ENCODE measurements around the gene CDK14.
"Not testable (repeated sequence)": the region's sequence is repeated elsewhere in the genome, so short reads cannot be mapped to it uniquely, and the experiment has no call there.

CDK14 gene

DNA sequence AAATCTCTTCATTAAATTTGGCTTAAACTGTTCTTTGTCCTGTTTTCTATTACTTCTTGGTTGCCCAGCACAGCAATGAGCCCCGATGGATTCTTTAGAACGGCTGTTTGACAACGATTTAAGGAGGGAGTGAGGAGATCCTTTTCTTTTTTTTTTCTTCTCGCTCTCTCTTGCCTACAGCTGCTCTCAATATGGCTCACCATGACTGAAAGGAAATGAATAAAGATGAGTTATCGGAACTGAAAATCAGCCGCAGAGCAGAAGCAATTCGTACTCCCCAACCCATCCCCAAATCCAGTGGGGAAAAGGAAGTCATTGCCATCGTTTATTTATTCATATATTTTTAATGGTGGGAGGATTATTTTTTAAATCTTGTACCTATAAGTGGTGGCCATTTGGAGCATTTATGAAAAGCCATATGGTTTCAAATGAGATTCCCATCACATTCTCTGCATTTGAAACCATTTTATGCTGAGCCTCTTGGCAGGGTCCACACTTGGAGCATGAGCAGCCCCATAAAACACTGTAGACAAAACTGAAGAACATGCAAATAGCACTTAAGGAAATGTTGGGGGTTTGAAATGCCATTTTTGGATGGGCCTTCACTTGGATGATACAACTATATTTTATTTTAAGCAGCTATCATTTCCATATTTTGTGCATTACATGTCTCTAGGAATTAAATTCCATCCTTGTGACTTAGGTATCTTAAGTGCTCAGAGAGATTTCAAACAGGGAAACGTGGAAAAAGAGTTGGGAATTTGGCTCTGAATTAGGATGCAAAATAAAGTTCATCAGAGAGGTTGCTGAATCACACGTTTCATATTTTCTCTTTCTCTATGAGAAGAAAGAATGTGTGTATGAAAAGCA, 560.4 kb downstream of the CDK14 start:
- no peak for DNase-seq
- in situ Hi-C loops (cut with HindIII; ENCODE audit: low pct_ligation_motif_present, low pct_unique_long_range_greater_than_20kb, low sequenced_read_pairs), result no loop called here

DNA sequence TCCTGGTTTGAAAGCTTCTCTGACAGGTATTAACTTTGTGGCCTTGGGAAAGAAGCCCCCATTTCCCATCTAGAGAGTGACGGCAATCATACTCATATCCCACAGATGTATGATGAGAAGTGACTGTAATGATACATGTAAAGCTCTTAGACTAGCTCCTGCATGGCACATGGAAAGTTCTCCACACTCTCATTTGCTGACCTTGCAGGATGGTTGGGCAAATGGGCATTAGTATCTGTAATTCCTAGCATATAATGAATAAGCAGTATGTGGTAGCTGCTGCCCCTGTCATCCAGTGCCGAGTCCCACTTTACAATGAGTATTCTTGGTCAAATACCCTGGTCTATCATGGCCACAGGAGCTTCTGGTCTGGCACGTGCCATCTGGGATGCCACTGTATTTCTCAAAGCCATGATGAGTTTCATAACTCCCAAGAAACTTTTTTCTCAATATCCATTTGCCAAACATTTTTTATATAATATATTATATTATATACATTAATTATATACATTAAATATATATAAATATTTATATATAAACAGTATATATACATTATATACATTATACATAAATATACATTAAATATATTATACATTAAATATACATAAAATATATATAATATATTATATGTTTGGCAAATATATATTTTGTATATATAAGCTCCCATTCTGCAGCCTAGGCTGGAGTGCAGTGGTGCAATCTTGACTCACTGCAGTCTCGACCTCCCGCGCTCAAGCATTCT, 561.6 kb downstream of the CDK14 start:
- no peak for DNase-seq
- in situ Hi-C loops (cut with HindIII; ENCODE audit: low pct_ligation_motif_present, low pct_unique_long_range_greater_than_20kb, low sequenced_read_pairs), result no loop called here

DNA sequence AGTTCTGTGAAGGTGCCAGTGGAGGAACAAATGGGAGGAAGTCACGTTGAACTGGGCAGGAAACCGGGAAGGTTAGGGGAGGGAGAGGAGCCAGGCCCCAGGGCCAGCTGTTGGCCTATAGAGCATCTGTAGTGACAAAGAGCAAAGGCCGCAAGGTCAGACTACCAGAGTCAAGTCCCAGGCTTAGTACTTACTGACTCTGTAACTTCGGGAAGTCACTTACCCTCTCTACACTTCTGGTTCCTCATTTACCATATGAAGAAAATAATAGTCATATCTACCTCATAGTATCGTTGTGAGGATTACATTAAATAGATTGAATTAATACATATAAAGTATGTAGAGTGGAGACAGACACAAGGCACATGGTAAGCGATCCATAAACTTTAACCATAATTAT, 566.3 kb downstream of the CDK14 start:
- DNase-seq, result no peak
- in situ Hi-C loops (cut with HindIII; ENCODE audit: low pct_ligation_motif_present, low pct_unique_long_range_greater_than_20kb, low sequenced_read_pairs), result no loop called here

DNA sequence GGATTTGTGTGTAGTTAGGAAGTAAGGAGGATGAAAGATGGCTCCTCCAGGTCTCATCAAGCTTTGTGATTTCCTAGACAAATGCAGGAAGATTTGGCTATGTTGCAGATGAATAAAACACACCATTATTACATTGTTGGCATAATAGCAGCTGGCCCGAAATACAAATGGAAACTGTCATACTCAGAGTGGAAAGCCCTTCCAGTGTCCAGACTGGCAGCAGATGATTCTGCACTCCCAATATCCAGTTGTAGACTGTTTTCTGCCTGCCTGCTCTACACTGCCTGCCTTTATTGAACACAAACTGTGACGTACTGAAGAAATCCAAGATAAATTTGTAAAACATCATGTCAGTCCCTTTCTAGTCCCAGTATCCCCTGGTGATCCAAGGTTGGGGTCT, 568.4 kb downstream of the CDK14 start:
- in situ Hi-C loops (cut with HindIII; ENCODE audit: low pct_ligation_motif_present, low pct_unique_long_range_greater_than_20kb, low sequenced_read_pairs), result no loop called here
- no peak for DNase-seq

DNA sequence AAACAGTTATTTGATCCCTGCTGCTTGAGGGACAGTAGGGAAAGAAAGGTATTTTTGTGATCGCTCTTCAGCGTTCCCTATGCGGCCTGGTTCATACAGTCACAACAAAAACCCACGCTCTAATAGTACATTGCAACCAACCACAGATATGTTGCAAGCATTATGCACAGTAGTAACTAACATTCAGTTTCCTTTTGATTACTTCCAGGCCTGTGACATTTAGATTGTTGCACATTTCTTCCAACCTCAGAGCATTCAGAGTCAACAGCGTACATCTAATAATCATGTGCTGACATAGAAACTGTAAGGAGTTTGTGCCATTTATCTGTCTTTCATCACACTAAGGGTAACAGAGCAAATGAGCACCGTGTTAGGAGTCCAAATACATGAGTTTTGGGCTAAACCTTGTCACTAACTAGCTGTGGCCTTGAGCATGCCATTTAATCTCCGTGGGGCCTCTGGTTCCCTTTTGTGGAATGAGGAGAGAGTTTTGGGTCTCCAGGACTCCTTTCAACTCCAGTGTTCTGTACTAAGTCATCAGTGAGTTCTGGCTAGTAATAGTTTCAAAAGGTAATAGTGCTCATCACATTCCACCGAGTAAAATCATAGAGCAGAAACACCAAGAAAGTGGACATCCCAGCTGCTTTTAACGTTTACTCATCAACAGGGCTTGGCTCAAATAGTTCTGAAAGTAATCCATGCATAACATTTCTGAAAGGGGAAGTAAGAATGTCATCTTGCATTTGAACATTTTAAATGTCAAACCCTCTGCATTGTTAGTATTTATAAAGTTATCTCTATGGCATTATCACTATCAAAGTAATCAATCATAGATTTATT, 569.1 kb downstream of the CDK14 start:
- in situ Hi-C loops (cut with HindIII; ENCODE audit: low pct_ligation_motif_present, low pct_unique_long_range_greater_than_20kb, low sequenced_read_pairs), result no loop called here
- DNase-seq, result peak; percentile 95

DNA sequence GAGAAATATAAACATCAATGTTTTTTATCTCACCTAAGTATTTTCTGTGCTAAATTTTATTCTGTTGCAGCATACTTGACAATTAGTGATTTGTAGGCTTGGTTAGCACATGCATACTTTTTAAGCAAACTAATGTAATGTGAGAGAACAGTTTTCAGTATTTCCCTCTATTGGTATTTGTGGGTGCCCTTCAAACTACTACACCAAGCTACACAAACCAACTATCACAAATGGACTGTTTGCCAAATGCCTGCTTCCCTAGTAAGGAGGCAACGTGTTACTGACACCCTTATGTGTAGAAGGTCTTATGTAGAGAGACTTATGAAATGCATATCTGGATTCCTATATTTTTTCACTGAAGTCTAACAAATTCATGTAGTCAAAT, 569.7 kb downstream of the CDK14 start:
- DNase-seq, result peak; percentile 17
- in situ Hi-C loops (cut with HindIII; ENCODE audit: low pct_ligation_motif_present, low pct_unique_long_range_greater_than_20kb, low sequenced_read_pairs), result no loop called here

DNA sequence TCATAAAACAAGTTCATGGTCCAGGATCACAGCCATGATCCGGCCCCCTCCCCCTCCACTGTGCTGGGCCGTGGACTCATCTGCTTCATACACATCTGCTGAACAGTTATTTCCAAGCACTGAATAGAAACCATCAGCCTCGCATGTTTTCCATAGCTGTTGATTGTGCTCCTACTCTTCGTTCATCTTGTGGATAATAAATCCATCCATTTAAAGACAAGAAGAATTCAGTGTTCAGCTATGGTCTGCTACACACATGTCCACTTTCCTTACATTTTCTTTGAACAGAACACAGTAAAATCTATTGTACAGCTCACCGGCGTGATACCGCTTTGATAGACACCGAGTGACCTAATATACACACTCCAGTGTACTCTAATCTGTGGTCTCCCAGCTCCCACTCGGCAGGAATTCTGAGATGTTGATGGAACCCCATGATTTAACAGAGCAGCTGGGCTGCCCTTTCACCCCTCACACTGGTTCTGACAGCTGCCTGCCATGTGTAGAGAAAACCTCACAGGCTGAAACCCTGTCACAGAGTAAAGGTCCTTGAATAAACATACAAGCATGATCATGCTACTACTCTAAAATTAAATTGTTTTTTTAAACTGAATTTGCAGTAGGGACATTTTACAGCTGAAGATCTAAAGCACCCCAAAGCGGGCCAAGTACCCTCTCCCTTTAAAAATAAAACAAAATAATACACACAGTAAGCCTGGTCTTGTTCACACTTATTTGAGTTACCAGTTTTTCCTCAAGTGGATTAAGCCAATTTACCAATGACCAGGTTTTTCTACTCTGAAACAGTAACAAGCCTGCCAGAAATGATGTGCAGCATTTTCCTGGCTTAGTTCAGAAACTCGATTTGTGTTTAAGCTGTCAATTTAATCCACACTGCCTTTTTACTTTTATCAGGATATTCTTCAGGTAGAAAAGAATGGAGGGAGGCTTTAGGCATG, 573.0 kb downstream of the CDK14 start:
- in situ Hi-C loops (cut with HindIII; ENCODE audit: low pct_ligation_motif_present, low pct_unique_long_range_greater_than_20kb, low sequenced_read_pairs), result no loop called here
- DNase-seq, result no peak

DNA sequence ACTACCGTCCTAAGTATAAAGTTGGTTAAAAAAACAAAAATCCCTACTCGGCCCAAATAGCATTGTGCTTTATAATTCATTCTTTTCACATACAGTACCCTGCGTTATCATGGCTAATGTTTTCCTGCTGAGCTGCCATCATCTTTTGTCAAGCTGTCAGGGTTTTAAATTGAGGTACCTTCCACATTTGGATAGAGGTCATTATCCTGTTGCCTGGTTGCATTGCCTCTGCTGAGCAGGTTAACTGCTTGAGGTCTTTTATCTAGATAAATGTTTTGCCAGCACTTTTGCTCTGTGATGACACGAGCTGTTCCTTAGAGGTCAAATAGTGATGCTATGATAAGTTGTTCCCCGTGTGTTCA, 573.7 kb downstream of the CDK14 start:
- in situ Hi-C loops (cut with HindIII; ENCODE audit: low pct_ligation_motif_present, low pct_unique_long_range_greater_than_20kb, low sequenced_read_pairs), result no loop called here
- DNase-seq, result no peak

DNA sequence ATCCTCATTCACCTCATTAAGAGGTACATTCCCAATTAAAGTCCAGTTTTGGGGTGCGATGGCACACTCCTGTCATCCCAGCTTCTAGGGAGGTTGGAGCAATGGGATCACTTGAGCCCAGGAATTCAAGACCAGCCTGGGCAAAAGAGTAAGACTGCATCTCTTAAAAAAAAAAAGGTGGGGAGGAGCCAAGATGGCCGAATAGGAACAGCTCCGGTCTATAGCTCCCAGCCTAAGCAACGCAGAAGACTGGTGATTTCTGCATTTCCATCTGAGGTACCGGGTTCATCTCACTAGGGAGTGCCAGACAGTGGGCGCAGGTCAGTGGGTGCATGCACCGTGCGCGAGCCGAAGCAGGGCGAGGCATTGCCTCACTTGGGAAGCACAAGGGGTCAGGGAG, 577.1 kb downstream of the CDK14 start:
- DNase-seq; in situ Hi-C loops (cut with HindIII; ENCODE audit: low pct_ligation_motif_present, low pct_unique_long_range_greater_than_20kb, low sequenced_read_pairs): not testable (repeated sequence)

DNA sequence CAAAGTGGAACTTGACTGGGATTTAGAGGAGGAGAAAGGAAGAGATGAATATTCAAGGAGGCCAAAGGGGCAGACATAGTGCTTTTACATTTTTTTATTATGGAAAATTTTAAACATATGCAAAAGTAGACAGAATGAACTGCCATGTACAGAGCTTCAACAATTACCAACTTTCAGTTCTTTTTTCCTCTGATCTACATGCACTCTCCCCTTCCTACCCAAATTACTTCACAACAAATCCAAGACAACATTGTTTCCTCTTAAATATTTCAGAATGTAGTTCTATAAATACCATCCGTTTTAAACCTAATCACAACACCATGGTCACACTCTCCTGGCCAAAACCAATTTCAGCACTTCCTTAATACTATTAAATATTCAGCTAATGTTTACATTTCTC, 584.6 kb downstream of the CDK14 start:
- DNase-seq, result no peak
- in situ Hi-C loops (cut with HindIII; ENCODE audit: low pct_ligation_motif_present, low pct_unique_long_range_greater_than_20kb, low sequenced_read_pairs), result no loop called here

DNA sequence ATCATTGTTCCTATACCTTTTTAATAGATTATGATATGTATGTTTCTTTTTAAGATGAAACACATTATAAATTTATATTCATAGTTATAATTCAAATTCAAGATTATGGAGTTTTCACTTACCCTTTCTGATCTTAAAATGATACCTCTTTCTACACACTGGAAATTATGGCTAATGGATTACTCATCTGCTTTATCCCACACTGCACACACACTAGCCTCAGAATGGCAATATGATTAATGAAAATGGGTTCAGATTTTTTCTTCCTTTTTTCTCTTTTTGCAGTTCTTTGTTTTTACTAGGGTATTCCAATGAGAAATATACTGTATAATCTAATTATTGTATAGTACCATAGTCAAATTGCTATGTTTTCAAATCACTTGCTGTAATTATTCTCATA, 585.8 kb downstream of the CDK14 start:
- DNase-seq, result no peak
- in situ Hi-C loops (cut with HindIII; ENCODE audit: low pct_ligation_motif_present, low pct_unique_long_range_greater_than_20kb, low sequenced_read_pairs), result no loop called here

DNA sequence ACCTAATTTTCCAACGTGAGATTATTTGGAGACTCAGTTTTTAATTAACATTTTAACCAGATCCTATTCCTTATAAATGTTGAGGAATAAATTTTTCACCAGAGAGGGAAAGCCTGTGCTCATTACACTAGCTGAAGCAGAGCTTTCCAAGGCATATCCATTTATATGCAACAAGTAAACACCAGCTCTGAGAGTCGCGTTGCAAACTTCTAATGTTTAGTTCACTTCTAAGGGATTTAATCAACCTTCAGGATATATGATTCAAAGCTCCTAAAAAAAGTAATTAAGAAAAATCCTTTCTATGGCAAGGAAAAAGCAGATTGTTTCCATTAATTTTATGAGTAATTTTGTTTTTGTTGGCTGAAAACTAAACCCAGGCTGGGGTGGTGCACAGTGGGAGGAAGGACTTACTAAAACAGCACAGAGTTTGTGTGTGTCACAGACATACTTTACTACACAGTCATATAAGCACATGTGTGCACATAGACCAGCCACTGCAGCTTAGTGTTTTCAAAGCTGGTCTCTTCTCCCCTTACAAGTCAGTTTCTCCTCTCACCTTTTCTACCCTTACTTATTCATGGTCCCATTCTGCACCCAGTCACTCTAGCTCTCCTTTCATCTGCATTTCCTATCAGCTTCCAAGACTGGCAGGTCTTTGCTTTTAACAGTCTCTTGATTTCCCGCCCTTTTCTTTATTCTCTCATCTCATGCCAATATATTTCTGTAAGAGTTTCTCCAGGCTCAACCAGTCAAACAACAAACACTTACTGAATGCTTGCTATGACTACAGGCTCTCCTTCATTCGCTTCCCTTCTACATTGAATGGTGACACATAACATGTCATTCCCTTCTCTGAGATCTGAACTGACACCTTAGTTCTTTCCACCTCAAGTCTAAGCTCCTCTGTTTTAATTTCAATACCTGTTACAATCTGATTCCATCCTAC, 587.0 kb downstream of the CDK14 start:
- no peak for DNase-seq
- in situ Hi-C loops (cut with HindIII; ENCODE audit: low pct_ligation_motif_present, low pct_unique_long_range_greater_than_20kb, low sequenced_read_pairs), result no loop called here

DNA sequence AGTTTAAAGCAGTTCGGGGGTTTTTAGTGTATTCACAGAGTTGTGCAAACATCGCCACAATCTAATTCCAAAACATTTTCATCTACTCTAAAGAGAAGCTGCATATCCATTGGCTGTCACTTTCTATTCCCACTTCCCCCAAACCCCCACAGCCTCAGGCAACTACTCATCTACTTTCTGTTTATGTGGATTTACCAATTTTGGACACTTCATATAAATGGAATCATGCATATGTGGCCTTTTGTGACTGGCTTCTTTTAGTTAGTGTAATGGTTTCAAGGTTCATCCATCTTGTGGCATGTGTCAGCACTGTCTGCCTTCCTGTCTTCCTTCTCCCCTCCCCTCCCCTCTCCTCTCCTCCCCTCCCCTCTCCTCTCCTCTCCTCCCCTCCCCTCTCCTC, 589.6 kb downstream of the CDK14 start:
- no peak for DNase-seq
- in situ Hi-C loops (cut with HindIII; ENCODE audit: low pct_ligation_motif_present, low pct_unique_long_range_greater_than_20kb, low sequenced_read_pairs), result no loop called here

DNA sequence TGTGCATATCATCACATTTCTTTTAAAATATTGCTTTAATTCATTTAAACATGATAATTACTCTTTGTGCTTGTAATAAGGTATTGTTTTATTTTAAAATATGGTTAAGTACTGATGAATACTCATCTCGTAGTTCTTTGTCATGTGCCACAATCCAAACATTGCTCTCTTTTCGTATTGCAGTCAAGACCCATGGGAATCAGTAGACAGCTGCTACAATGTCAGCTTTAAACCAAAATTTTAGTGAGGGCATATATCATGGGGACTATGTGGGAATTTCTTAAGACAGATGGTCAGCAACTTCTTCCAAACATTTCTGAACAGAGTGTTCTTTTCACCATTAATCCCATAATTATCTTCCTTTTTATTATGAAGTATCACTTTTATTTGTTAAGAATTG, 590.9 kb downstream of the CDK14 start:
- in situ Hi-C loops (cut with HindIII; ENCODE audit: low pct_ligation_motif_present, low pct_unique_long_range_greater_than_20kb, low sequenced_read_pairs), result no loop called here
- no peak for DNase-seq

DNA sequence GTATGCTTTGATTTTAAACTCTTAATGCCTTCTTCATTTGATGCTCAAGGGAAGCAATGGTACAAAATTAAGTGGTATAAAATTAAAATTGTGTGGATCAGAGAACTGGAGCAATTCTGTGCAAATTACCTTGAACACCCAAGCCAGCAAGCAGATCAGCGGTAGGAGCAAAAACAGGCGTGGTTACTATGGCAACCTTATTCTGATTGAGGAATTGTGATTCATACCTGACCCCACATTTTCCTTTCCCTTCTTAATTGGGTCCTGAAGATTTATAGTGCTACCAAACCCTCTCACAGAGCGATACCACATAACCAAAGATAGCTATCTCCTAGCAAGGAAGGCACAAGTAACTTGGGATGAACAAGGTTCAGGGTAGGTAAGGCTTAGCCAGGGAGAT, 595.6 kb downstream of the CDK14 start:
- DNase-seq, result no peak
- in situ Hi-C loops (cut with HindIII; ENCODE audit: low pct_ligation_motif_present, low pct_unique_long_range_greater_than_20kb, low sequenced_read_pairs), result no loop called here

DNA sequence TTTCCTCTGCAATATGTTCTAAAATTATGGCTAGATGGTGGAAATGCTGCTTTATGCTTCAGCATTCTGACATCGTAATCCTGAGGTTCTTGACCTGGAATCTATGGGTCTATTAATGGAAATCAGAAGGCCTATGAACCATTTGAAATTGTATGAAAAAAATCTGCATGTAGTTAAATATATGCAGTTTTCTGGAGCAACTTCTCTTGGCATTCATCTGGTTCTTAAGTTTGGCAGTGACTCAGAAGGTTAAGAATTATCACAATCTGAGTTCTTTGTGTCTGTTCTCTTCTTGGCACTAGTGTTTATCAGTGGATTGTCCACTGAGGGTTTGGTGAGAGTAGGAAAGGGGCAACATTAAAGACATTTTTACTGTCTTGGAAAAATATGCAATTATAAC, 597.0 kb downstream of the CDK14 start:
- no peak for DNase-seq
- in situ Hi-C loops (cut with HindIII; ENCODE audit: low pct_ligation_motif_present, low pct_unique_long_range_greater_than_20kb, low sequenced_read_pairs), result no loop called here

DNA sequence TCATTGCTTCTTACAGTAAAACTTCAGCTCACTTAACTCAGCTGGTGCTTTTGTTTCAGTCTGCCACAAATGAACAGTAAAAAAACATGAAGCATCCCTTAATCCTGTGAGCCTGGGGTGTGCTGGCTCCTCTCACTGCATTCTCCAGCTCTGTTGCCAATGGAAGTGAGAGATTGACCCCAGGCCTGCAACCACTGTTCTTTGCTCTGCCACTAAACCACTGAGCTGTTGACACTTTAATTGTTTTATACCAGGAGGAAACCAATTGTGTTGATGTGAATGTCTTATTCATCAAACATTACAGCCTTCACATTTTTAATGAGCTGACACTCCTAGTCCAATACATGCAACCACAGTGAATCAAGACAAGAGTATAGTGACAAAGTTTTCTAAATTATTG, 598.7 kb downstream of the CDK14 start:
- in situ Hi-C loops (cut with HindIII; ENCODE audit: low pct_ligation_motif_present, low pct_unique_long_range_greater_than_20kb, low sequenced_read_pairs), result no loop called here
- no peak for DNase-seq

Data from ACHN (cell line).